Natural killer cell treated with Interleukin-12 subunit alpha and Interleukin-12 subunit beta and Interleukin-15 and Interleukin-18, amount 100 ng/mL, for 72 hours (primary cell): Measurements from ENCODE around the gene IL17REL. TPM values are rescaled to one million over a fixed set of nuclear protein-coding genes. Genes with fewer than 3 reads are reported as not detected.
A peak's percentile ranks its signal among the peaks of the same experiment; 100 is the strongest.
"Not testable (repeated sequence)": the region's sequence is repeated elsewhere in the genome, so short reads cannot be mapped to it uniquely, and the experiment has no call there.

ENCODE experiments used
- ATAC-seq, 2 donors: fragments of 150-1000 bp; cut with Tn5 transposase in 1 of 2; sonication (Bioruptor Pico), chemical (Tn5 transposase) in 1 of 2; 2 replicates each; pipeline ENCODE4 v1.10.0; 2021
- DNase-seq: peaks from one replicate; pipeline ENCODE4 v3.0.0; 2022; ENCODE audit warnings: low spot score
- H3K27ac Mint-ChIP-seq, 2 donors: 1 replicate in 1 of 2; 2 replicates in 1 of 2; pipeline ENCODE4 v1.8.0; 2022; ENCODE audit warnings: mixed read lengths in 2 of 2, mild to moderate bottlenecking in 1 of 2, moderate library complexity in 1 of 2
- H3K27me3 Mint-ChIP-seq, 2 donors: 1 replicate in 1 of 2; 2 replicates in 1 of 2; pipeline ENCODE4 v1.8.0; 2022; ENCODE audit warnings: mixed read lengths in 2 of 2
- H3K36me3 Mint-ChIP-seq: one replicate; pipeline ENCODE4 v1.8.0; 2022; ENCODE audit warnings: mixed read lengths
- H3K4me1 Mint-ChIP-seq, 2 donors: 1 replicate in 1 of 2; 2 replicates in 1 of 2; pipeline ENCODE4 v1.8.0; 2022; ENCODE audit warnings: low read depth in 2 of 2, mixed read lengths in 2 of 2, mild to moderate bottlenecking in 1 of 2
- H3K4me3 Mint-ChIP-seq: one replicate; pipeline ENCODE4 v1.8.0; 2022; ENCODE audit warnings: mixed read lengths
- H3K9me3 Mint-ChIP-seq: 2 replicates; pipeline ENCODE4 v1.8.0; 2022; ENCODE audit warnings: mixed read lengths
- total RNA-seq, 2 donors: library from RNA; stranded (reverse); gene quantifications; one replicate each; pipeline ENCODE4 v1.2.3, GENCODE V29; 2022

IL17REL gene
- total RNA-seq, 2 donors from 2014 or later = not detected

DNA sequence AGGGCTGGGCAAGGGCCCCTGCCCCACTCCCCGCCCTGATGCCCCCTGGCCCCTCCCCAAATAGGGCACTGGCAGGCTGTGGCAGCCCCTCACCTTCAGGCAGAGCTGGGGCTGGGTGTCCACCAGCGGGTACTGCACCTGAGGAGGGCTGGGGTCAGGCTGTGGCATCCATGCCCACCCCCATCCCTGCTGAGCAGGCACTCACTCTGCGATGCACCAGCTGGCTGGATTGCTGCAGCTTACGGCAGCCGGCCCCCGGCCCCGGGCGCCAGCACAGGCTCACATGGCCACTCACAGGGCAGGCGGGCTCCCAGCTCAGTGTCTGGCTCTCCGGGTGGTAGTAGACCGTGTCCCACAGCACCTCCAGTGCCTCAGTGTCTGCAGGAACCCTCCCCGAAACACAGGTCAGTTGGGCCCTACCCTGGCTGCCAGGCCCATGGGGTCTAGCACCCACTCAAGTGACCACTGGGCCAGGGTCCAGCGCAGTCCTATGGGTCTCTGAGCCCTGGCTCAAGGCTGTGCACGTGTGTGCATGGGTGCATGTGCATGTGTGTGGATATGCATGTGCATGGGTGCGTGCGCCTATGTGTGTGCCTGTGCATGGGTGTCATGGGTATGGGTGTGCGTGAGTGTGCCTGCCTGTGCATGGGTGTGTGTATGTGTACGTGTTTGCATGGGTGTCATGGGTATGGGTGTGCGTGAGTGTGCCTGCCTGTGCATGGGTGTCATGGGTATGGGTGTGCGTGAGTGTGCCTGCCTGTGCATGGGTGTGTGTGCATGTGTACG is 14.4 kb downstream of the IL17REL start:
- peak overlapping the region; percentile 26 for H3K4me3 Mint-ChIP-seq
- no peaks in the 10 kb centered on the region for H3K9me3 Mint-ChIP-seq
- DNase-seq (no peak), ATAC-seq (no peak)
- H3K36me3 Mint-ChIP-seq = no peaks in the 10 kb centered on the region
- peaks cover 0 to 5% of the 10 kb centered on the region in 2 donors for H3K27me3 Mint-ChIP-seq
- H3K4me1 Mint-ChIP-seq = peaks cover 7 to 8% of the 10 kb centered on the region in 2 donors
- no peak overlapping the region for H3K27ac Mint-ChIP-seq

GRCh38 chr22:49997251-49997599 is 15.3 kb downstream of the IL17REL start:
- Mint-ChIP-seq H3K4me3 (no peak overlapping the region), H3K36me3 (no peaks in the 10 kb centered on the region), H3K9me3 (no peaks in the 10 kb centered on the region), H3K27ac (no peak overlapping the region), H3K4me1 (peaks cover 7 to 8% of the 10 kb centered on the region in 2 donors), H3K27me3 (peaks cover 0 to 5% of the 10 kb centered on the region in 2 donors)
- ATAC-seq (no peak), DNase-seq (no peak)

- Mint-ChIP-seq H3K27me3 (peaks cover 0 to 5% of the 10 kb centered on the region in 2 donors), H3K4me1 (peaks cover 7 to 8% of the 10 kb centered on the region in 2 donors), H3K4me3 (no peak overlapping the region), H3K27ac (no peak overlapping the region), H3K36me3 (no peaks in the 10 kb centered on the region), H3K9me3 (no peaks in the 10 kb centered on the region)
- DNase-seq (no peak), ATAC-seq (no peak)
Measured at GRCh38 chr22:49996518-49997250, 15.9 kb downstream of the IL17REL start.

DNA sequence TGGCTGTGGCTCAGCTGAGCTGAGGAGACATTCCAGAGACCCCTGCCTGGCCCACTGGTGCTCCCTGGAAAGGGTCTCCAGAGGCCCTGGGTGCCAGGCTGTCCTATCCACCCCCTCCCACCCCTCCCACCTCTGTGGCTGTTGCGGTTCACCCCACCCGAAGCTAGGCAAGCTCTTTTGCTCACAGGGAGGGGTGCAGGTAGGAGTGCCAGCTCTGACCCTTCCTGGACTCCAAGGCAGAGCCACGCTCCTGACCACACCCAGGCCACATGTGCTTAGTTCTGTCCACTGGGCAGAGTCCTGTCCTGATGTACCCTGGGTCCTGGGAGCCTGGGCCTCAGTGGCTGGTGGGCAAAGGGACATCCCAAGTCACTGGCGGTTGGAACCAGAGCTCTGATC is 16.4 kb downstream of the IL17REL start:
- ATAC-seq = no peak
- Mint-ChIP-seq H3K4me1 (peaks cover 7 to 8% of the 10 kb centered on the region in 2 donors), H3K36me3 (no peaks in the 10 kb centered on the region), H3K9me3 (peaks cover 1% of the 10 kb centered on the region), H3K27ac (no peak overlapping the region), H3K27me3 (peaks cover 0 to 5% of the 10 kb centered on the region in 2 donors), H3K4me3 (no peak overlapping the region)
- DNase-seq = no peak

GRCh38 chr22:49995361-49996118 is 17.0 kb downstream of the IL17REL start:
- peaks cover 4% of the 10 kb centered on the region for H3K9me3 Mint-ChIP-seq
- H3K4me3 Mint-ChIP-seq = no peak overlapping the region
- ATAC-seq = no peak

DNA sequence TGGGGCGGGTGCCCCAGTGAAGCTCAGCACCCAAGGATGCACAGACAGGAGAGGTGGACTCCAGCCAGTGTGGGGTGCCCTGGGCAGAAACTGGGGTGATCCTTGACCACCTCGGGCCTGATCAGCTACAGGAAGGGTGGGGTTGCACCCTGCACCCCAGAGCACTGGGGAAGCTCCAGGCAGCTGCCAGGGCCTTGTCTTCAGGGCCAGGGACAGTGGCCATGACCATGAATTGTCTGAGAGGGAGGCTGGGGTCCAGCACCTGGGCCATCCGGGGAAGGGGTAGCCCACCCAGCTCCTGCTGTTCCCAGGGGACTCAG is 17.6 kb downstream of the IL17REL start:
- Mint-ChIP-seq H3K27me3 (peaks cover 0 to 10% of the 10 kb centered on the region in 2 donors), H3K36me3 (no peaks in the 10 kb centered on the region), H3K4me1 (peaks cover 7 to 8% of the 10 kb centered on the region in 2 donors), H3K9me3 (peaks cover 4% of the 10 kb centered on the region), H3K4me3 (no peak overlapping the region), H3K27ac (no peak overlapping the region)
- no peak for DNase-seq
- ATAC-seq = no peak

More at GRCh38 chr22:49995361-49996118, 17.0 kb downstream of the IL17REL start:
- Mint-ChIP-seq H3K27me3 (peaks cover 0 to 8% of the 10 kb centered on the region in 2 donors), H3K4me1 (peaks cover 7 to 8% of the 10 kb centered on the region in 2 donors), H3K27ac (no peak overlapping the region), H3K36me3 (no peaks in the 10 kb centered on the region)
- DNase-seq = no peak

DNA sequence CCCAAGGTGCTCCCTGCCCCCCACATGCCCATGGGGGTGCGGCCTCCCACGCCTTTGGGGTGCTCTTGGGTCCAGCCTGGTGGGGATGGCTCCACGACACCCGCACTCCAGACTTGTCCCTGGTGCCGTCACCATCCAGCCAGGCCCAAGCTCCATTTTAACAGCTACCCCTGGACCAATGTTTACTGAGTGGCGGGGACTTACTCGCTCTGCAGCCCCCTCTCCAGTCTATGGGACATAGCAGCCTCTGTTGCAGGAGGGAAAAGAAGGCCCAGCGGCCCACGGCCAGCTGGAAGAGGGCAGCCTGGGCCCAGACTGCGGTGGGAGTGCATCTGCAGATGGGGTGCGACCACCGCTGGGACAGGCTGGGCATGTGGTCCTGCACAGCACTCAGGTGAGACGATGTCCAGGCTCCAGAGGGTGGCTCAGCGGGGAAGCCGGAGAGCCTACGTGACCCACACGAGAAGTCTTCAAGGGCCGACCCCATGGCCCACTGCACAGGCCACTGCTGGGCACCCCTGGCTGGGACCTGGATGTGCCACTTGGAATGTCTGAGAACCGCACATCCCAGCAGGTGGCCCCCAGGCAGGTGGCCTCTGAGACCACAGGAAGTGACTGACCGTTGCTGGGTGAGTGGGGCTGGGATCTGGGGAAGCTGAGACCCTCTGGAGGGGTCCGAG is 18.1 kb downstream of the IL17REL start:
- Mint-ChIP-seq H3K27me3 (peaks cover 1 to 10% of the 10 kb centered on the region in 2 donors), H3K27ac (no peak overlapping the region), H3K9me3 (peaks cover 4% of the 10 kb centered on the region), H3K4me1 (peaks cover 7 to 8% of the 10 kb centered on the region in 2 donors), H3K4me3 (no peak overlapping the region), H3K36me3 (no peaks in the 10 kb centered on the region)
- ATAC-seq (no peak), DNase-seq (no peak)

DNA sequence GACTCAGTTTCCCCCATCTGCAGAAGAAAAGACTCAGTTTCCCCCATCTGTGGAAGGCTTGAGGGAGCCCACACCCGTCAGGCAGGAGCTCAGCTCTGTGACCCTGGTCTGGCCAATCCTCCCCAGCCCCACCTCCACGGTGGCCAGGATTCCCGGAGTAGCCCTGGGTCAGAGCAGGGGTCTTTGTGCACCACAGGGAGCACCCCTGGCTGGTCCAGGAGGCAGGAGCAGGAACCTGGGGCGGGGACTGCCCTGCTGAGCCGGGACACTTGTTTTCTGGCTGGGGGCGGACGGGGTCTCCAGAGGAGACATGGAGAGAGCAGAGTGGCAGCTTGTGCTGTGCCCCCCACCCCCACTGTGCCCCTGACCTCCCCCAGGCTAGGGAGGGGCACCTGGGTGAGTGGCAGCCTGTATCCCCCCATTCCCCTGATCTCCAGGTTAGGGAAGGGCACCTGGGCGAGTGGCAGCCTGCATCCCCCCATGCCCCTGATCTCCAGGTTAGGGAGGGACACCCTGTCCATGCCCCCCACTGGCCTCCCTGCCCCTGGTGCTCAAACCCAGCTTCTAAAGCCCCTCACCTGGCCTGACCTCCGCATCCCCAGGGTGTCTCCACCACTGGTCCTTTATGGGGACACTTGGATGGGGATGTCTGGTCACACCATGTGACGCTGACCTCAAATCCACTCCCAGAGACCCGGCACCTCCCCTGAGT is 18.8 kb downstream of the IL17REL start:
- Mint-ChIP-seq H3K27ac (no peak overlapping the region), H3K36me3 (no peaks in the 10 kb centered on the region), H3K4me3 (no peak overlapping the region), H3K4me1 (peaks cover 7 to 8% of the 10 kb centered on the region in 2 donors), H3K9me3 (peaks cover 4% of the 10 kb centered on the region), H3K27me3 (peaks cover 8 to 12% of the 10 kb centered on the region in 2 donors)
- ATAC-seq (peak in 1 of 2 donors; percentile 16), DNase-seq (no peak)

GRCh38 chr22:49992921-49993648 is 19.5 kb downstream of the IL17REL start:
- no peak overlapping the region for H3K4me3 Mint-ChIP-seq
- peaks cover 13 to 15% of the 10 kb centered on the region in 2 donors for H3K27me3 Mint-ChIP-seq
- peaks cover 4% of the 10 kb centered on the region for H3K9me3 Mint-ChIP-seq
- DNase-seq (peak; percentile 75), ATAC-seq (peak; percentile 76 to 79)
- H3K27ac Mint-ChIP-seq = no peak overlapping the region
- peaks cover 0 to 3% of the 10 kb centered on the region in 2 donors for H3K4me1 Mint-ChIP-seq
- no peaks in the 10 kb centered on the region for H3K36me3 Mint-ChIP-seq

DNA sequence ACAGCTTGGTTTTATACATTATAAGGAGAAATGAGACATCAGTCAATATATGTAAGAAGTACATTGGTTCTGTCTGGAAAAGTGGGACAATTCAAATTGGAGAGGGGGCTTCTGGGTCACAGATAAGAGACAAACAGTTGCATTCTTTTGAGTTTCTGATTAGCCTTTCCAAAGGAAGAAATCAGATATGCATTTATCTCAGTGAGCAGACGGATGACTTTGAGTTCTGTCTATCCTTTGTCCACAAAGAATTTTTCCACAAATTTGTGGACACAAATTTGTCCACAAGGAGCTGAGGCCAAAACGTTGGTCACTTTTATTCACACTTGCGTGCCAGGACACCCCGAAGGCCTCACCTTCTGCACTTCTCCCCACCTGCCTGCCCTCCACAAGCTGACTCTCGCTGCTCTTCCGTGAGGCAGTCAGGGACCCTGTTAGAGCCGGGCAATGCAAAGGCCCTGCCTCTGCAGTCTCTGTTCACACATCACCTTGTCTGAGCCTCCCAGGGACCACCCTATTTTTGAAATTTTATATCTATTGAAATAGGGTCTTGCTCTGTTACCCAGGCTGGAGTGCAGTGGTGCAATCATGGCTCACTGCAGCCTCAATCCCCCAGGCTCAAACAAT is 20.5 kb downstream of the IL17REL start:
- peaks cover 0 to 3% of the 10 kb centered on the region in 2 donors for H3K4me1 Mint-ChIP-seq
- peaks cover 13 to 18% of the 10 kb centered on the region in 2 donors for H3K27me3 Mint-ChIP-seq

GRCh38 chr22:49991167-49991566 is 21.4 kb downstream of the IL17REL start:
- peaks cover 5% of the 10 kb centered on the region for H3K9me3 Mint-ChIP-seq
- H3K4me3 Mint-ChIP-seq = no peak overlapping the region
- peaks cover 13% of the 10 kb centered on the region for H3K36me3 Mint-ChIP-seq
- DNase-seq (no peak), ATAC-seq (no peak)
- no peak overlapping the region for H3K27ac Mint-ChIP-seq
- H3K4me1 Mint-ChIP-seq = peaks cover 0 to 3% of the 10 kb centered on the region in 2 donors
- peaks cover 19 to 21% of the 10 kb centered on the region in 2 donors for H3K27me3 Mint-ChIP-seq

More for the DNA sequence above, 20.5 kb downstream of the IL17REL start:
- DNase-seq (no peak), ATAC-seq (no peak)
- Mint-ChIP-seq H3K4me3 (no peak overlapping the region), H3K36me3 (peaks cover 5% of the 10 kb centered on the region), H3K27ac (no peak overlapping the region), H3K9me3 (peaks cover 4% of the 10 kb centered on the region)

- not testable (repeated sequence) for H3K4me3 Mint-ChIP-seq, DNase-seq, H3K4me1 Mint-ChIP-seq, H3K27ac Mint-ChIP-seq, H3K9me3 Mint-ChIP-seq, ATAC-seq
- peaks cover 32 to 34% of the 10 kb centered on the region in 2 donors for H3K27me3 Mint-ChIP-seq
- peaks cover 23% of the 10 kb centered on the region for H3K36me3 Mint-ChIP-seq
Measured at GRCh38 chr22:49989826-49990225, 22.7 kb downstream of the IL17REL start.
